ENCODE data around the gene ACTL6B.

The ACTL6B gene

GRCh38 chr7:100599911-100600729 is 56.1 kb downstream of the ACTL6B start:
- H3K4me3 ChIP-seq (ENCODE audit: control insufficient read depth, low read depth, low read length), result no peak overlapping the region
- no peak for TF ChIP-seq CTCF (conservative IDR thresholded peaks at IDR 0.05; ENCODE audit: control insufficient read depth, insufficient read depth, low read depth, low read length)
- DNase-seq (ENCODE audit: low read depth), result no peak

- DNase-seq (ENCODE audit: low read depth), result peak; percentile 35
- H3K4me3 ChIP-seq (ENCODE audit: control insufficient read depth, low read depth, low read length), result no peak overlapping the region
- no peak for TF ChIP-seq CTCF (conservative IDR thresholded peaks at IDR 0.05; ENCODE audit: control insufficient read depth, insufficient read depth, low read depth, low read length)
These were observed 57.8 kb downstream of the ACTL6B start for GRCh38 chr7:100598425-100598824.

- no peak for DNase-seq (ENCODE audit: low read depth)
- TF ChIP-seq CTCF (conservative IDR thresholded peaks at IDR 0.05; ENCODE audit: control insufficient read depth, insufficient read depth, low read depth, low read length), result no peak
- H3K4me3 ChIP-seq (ENCODE audit: control insufficient read depth, low read depth, low read length), result no peak overlapping the region
These were observed 61.1 kb downstream of the ACTL6B start for GRCh38 chr7:100595188-100595587.
